GM23248 (cell line): ENCODE data around the gene FHAD1.

ENCODE experiments used
- EZH2 ChIP-seq: fragments of 200-600 bp; sonication (generic); IDR thresholded peaks from 2 replicates; pipeline ENCODE4 v1.6.1; 2018; ENCODE audit warnings: antibody characterized with exemption, mild to moderate bottlenecking; ENCODE audit not compliant: insufficient read depth, poor library complexity, severe bottlenecking
- EZH2phosphoT487 ChIP-seq: fragments of 200-600 bp; sonication (generic); IDR thresholded peaks from 2 replicates; pipeline ENCODE4 v1.6.1; 2018; ENCODE audit warnings: antibody characterized with exemption, moderate library complexity, mild to moderate bottlenecking, low read depth; ENCODE audit not compliant: insufficient read depth

DNA sequence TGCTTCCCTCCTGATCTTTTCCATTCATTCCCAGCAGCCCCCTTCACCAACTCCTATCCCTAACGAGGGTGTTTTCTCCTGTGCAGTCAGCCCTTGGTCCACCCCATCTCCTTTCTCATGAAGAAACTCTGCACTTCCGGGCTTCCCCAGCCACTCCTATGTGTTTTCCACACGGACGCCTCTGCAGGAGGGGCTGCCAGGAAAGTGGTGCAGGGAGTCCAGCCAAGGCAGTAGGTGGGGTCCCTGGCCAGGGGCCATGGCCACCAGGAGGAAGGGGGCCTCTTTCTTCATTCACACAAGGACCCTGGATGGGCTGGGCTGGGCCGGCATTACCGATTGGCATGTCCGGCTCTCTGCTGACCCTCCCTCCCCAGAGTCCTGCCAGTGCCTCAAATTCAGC, 89.8 kb downstream of the FHAD1 start:
- TF ChIP-seq EZH2 (no peak), EZH2phosphoT487 (no peak)
